Measurements from ENCODE around the gene ANKS1B. TPM values are rescaled to one million over a fixed set of nuclear protein-coding genes. Genes with fewer than 3 reads are reported as not detected.

ANKS1B gene
- total and polyA plus RNA-seq, 11 donors: 0.62 to 5.8 (median 1.8) TPM

GRCh38 chr12:99053616-99054362 lies 930.9 kb downstream of the ANKS1B start:
- Histone ChIP-seq H3K9me3 (no peaks in the 10 kb centered on the region), H3K4me1 (no peaks in the 10 kb centered on the region), H3K27me3 (no peaks in the 10 kb centered on the region), H3K4me3 (no peak overlapping the region), H3K36me3 (no peaks in the 10 kb centered on the region), H3K27ac (no peak overlapping the region)
- ATAC-seq (no peak), DNase-seq (no peak)
- intact Hi-C loops (cut with DNase I): no loop called here
- TF ChIP-seq POLR2A (IDR thresholded peaks at IDR 0.05) (no peak), CTCF (IDR thresholded peaks at IDR 0.05) (no peak)
- WGBS, 4 donors: 79 to 85% (median 82%) methylated on average over 11 of the region's 11 CpGs

- 28 to 47% (median 34%) methylated on average over 3 of the region's 3 CpGs for WGBS, 4 donors
- ATAC-seq: no peak
Measured at GRCh38 chr12:99049774-99050173, 935.0 kb downstream of the ANKS1B start.

GRCh38 chr12:99045158-99045557 lies 939.6 kb downstream of the ANKS1B start:
- no peak overlapping the region for H3K4me3 ChIP-seq
- WGBS, 4 donors: 79 to 87% (median 80%) methylated on average over 2 of the region's 2 CpGs
- TF ChIP-seq CTCF (IDR thresholded peaks at IDR 0.05) (no peak), POLR2A (IDR thresholded peaks at IDR 0.05) (no peak)
- H3K9me3 ChIP-seq: peaks cover 0 to 19% (median 3%) of the 10 kb centered on the region in 12 donors
- H3K36me3 ChIP-seq: no peaks in the 10 kb centered on the region
- no peaks in the 10 kb centered on the region for H3K4me1 ChIP-seq
- H3K27me3 ChIP-seq: no peaks in the 10 kb centered on the region
- no peak overlapping the region for H3K27ac ChIP-seq
- ATAC-seq (no peak), DNase-seq (no peak)
- intact Hi-C loops (cut with DNase I): loop anchor here in 6 of 10 donors (10.0 kb wide), 5 partner anchors 130 to 720 kb away; no protein-coding TSS in a partner anchor

More at GRCh38 chr12:99049774-99050173, 935.0 kb downstream of the ANKS1B start:
- TF ChIP-seq POLR2A (IDR thresholded peaks at IDR 0.05): no peak
- no peak for TF ChIP-seq CTCF (IDR thresholded peaks at IDR 0.05)
- no peak for DNase-seq
- intact Hi-C loops (cut with DNase I): loop anchor here in 6 of 10 donors (10.0 kb wide), 5 partner anchors 125 to 715 kb away; no protein-coding TSS in a partner anchor
- H3K9me3 ChIP-seq: peaks cover 0 to 19% (median 3%) of the 10 kb centered on the region in 12 donors
- H3K4me3 ChIP-seq: no peak overlapping the region
- no peaks in the 10 kb centered on the region for H3K36me3 ChIP-seq
- H3K27ac ChIP-seq: no peak overlapping the region
- no peaks in the 10 kb centered on the region for H3K4me1 ChIP-seq
- H3K27me3 ChIP-seq: no peaks in the 10 kb centered on the region

- no peaks in the 10 kb centered on the region for H3K27me3 ChIP-seq
- TF ChIP-seq POLR2A (IDR thresholded peaks at IDR 0.05): no peak
- peak; percentile 73 to 92 (median 83) for TF ChIP-seq CTCF (IDR thresholded peaks at IDR 0.05)
- H3K4me3 ChIP-seq: no peak overlapping the region
- no peak overlapping the region for H3K27ac ChIP-seq
- peak; percentile 32 to 72 (median 43) for DNase-seq
- intact Hi-C loops (cut with DNase I): loop anchor here in 9 of 10 donors (5.0 to 10.0 kb wide), 9 partner anchors 131 to 729 kb away; no protein-coding TSS in a partner anchor
- H3K9me3 ChIP-seq: peaks cover 0 to 19% (median 3%) of the 10 kb centered on the region in 12 donors
- 44 to 65% (median 62%) methylated on average over 2 of the region's 2 CpGs for WGBS, 4 donors
- no peak for ATAC-seq
- no peaks in the 10 kb centered on the region for H3K36me3 ChIP-seq
- no peaks in the 10 kb centered on the region for H3K4me1 ChIP-seq
Measured at GRCh38 chr12:99043319-99043914, 941.3 kb downstream of the ANKS1B start.
